HG03108 (cell line): ENCODE data around the gene INO80C.

Experiments used
- ATAC-seq: cut with Tn5 transposase; IDR thresholded peaks from one replicate; pipeline ENCODE4 v1.9.1; 2021; ENCODE audit warnings: moderate library complexity; ENCODE audit not compliant: unreplicated experiment

The INO80C gene

DNA sequence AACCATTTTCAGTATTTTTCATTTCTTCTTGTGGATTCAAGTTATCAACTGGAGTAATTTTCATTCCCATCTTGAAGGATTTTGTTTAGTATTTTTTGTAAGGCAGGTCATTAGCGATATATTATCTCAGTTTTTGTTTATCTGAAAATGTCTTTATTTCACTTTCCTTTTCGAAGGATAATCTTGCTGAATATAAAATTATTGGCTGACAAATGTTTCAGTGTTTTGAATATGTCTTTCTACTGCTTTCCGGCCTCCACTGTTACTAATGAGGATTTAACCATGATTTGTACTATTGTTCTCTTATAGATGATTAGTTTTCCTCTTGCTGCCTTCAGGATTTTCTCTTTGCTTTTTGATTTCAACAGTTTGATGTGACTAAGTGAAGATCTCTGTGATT lies 62.4 kb downstream of the INO80C start:
- ATAC-seq, result no peak

DNA sequence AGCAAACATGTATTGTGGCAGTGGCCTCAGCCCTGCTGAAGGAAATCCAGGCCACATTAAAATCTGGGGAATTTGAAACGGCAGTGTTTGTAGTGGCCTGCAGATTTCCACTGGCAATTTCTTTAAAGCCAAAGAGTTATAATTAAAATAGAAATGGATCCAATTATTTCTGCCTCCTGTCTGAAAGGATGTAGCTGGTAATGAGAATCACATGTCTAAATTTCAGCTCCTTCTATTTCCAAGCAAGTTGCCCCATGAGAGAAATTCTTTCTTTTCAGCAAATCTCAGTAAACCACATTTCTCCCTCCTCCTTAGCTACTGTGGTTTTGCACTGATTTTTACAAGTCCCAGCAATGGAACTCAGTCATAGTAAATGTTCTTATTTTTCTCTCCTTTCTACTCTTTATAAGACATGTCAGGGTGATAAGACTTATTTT lies 65.2 kb downstream of the INO80C start:
- no peak for ATAC-seq

DNA sequence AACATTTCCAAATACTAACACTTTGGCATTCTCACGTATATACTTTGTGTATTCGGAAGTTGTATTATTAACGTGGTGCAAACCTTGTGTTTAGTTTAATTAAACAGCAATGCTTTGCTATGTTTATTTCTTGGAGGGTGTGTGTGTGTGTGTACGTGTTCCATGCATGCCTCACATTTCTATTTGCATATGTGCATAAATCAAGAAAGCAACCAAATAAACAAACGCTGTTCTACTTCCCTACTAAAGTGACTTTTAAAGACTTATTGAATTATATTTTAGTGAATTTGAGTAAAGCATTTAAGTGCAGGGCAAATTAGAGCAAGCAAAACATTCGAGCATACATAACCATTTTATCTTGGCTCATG lies 66.4 kb downstream of the INO80C start:
- ATAC-seq, result no peak

DNA sequence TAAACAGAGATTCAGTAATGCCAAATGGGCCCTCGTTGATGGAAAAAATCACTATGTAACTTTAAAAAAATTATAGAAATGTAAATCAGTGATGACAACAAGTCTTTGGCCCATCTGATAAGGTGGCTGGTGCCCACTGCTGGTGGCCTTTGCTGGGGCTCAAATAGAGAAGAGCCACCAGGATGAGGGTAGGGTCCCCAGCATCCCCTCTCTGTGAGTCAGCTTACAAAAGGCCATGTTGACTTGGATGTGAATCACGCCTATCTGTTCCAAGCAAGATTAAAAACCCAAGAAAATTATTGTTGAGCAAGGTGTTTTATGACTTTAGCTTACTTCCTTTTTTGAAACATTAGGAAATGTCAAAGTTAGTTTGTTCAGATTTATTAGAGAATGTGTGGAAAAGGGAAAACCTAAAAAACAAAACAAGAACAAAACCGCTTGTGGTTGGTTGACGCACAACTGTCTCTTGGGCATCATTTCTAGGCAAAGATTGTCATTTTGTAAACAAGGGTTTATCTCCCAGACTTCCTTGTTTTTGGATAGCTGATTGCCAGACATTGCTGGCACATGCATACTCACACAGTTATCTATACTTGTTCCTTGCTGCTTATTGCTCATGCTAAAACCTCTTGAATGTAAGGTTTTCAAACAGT lies 66.9 kb downstream of the INO80C start:
- no peak for ATAC-seq

DNA sequence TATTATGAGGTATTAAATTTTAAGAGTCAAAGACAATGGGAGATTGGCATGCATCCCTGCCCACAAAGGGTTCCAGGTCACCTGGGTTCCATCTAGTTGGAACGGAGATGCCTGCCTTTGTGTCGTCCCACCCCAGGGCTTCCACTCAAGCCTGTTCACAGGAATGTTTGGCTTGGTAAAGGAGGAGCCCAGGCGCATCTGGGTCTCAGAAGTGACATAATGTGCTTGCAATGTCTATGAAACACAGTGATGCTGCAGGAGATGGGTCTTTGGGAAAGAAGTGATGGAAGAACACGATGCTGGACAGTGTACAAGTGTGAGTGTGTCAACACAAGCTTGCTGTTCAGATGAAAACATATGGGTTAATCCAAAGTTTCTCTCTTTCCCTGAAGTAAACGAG lies 71.0 kb downstream of the INO80C start:
- no peak for ATAC-seq

DNA sequence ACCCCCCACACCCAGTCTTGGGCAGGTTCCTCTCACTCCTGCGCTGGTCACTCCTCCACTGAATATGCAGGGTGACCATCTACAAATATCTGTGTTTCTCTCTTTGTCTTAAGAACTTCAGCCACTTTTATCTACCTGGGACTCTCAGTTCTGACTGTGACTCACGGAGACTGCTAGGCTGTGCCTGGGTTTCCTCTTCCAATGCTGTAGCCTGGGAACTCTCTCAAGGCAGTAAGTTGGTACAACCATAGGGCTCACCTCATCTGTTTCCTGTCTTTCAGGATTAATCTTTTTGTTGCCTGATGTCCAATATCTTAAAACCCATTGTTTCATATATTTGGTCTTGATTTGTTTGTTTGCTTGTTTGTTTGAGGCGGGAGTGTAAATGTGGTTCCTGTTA lies 73.4 kb downstream of the INO80C start:
- ATAC-seq, result no peak

DNA sequence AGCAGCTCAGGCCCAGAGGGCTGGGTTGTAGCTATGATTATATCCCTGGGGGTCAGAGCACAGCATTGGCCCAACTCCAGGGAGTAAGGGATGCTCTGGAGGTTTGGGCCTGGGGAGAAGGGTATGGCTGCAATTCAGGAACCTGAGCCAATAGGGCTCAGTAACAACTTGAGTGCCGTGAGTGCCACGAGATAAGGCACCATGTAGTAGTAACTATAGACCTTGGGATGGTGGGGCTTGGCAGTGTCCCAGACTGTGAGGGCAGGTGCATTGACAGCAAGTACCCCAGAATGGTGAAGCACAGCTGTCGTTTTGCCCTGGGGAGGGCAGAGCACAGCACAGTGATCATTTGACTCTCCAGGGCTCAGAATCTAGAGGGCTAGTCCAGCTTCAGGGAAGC lies 75.5 kb downstream of the INO80C start:
- no peak for ATAC-seq

DNA sequence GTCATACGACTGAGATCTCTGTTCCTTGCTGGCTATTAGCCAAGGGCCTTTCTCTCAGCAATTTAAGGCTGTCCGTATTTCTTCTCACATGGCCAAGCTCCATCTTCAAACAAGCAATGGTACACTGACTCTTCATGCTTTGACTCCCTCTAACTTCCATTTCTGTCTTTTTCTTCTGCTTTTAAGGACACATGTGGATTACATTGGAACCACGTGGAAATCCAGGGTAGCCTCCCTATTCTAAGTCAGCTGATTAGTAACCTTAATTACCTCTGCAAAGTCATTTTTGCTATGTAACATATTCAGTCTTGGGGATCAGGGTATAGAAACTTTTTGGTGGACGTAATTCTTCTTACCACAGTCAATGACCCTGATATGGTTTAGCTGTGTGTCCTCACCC lies 79.2 kb downstream of the INO80C start:
- ATAC-seq, result no peak
